ENCODE measurements around the gene MRPS15.
"Not testable (repeated sequence)": the region's sequence is repeated elsewhere in the genome, so short reads cannot be mapped to it uniquely, and the experiment has no call there.

Gene MRPS15

DNA sequence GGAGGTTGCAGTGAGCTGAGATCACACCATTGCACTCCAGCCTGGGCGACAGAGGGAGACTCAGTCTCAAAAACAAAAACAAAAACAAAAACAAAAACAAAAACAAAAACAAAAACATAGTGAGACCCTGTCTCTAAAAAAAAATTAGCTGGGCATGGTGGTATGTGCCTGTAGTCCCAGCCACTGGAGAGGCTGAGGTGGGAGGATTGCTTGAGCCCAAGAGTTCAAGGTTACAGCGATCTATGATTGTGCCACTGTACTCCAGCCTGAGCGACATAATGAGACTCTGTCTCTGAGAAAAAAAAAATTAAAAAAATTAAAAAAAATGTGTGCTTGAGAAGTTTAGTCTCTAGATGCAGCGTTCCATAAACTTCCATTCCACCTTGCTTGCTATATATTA lies 37.7 kb upstream of the MRPS15 start:
- H3K4me3 ChIP-seq (ENCODE audit: low read length in 2 of 2); H3K27me3 ChIP-seq (ENCODE audit: control insufficient read depth in 1 of 2, insufficient read depth in 2 of 2, low read length in 2 of 2); H3K36me3 ChIP-seq (ENCODE audit: control insufficient read depth in 2 of 2, insufficient read depth in 2 of 2, low read length in 2 of 2); H3K27ac ChIP-seq (ENCODE audit: low read length); H3K9ac ChIP-seq (ENCODE audit: low read length in 2 of 2); H3K9me3 ChIP-seq (ENCODE audit: control insufficient read depth in 2 of 2, low read length in 2 of 2); H3K4me1 ChIP-seq (ENCODE audit: control insufficient read depth, insufficient read depth, low read length): not testable (repeated sequence)

DNA sequence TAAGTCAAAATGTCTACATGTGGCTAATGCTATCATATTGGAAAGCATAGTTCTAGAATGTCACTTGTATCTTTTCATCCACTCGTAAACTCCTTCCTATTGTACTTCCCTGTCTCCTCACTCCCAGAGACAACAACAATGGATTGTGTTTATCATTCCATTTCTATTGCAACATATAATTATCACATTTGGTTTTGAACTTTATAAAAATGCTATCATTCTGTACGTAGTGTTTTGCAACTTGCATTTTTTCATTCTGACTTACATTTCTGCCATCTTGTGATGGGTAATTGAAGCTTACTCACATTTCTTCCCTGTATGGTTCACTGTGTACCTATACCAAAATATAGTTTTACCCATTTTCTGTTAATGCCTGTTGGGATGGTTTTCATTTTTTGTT lies 33.0 kb upstream of the MRPS15 start:
- Histone ChIP-seq H3K9me3 (ENCODE audit: control insufficient read depth in 2 of 2, low read length in 2 of 2) (no peaks in the 10 kb centered on the region), H3K4me3 (ENCODE audit: low read length in 2 of 2) (no peak overlapping the region), H3K27me3 (ENCODE audit: control insufficient read depth in 1 of 2, insufficient read depth in 2 of 2, low read length in 2 of 2) (no peaks in the 10 kb centered on the region), H3K27ac (ENCODE audit: low read length) (no peak overlapping the region), H3K36me3 (ENCODE audit: control insufficient read depth in 2 of 2, insufficient read depth in 2 of 2, low read length in 2 of 2) (no peaks in the 10 kb centered on the region), H3K4me1 (ENCODE audit: control insufficient read depth, insufficient read depth, low read length) (no peaks in the 10 kb centered on the region), H3K9ac (ENCODE audit: low read length in 2 of 2) (no peak overlapping the region)

DNA sequence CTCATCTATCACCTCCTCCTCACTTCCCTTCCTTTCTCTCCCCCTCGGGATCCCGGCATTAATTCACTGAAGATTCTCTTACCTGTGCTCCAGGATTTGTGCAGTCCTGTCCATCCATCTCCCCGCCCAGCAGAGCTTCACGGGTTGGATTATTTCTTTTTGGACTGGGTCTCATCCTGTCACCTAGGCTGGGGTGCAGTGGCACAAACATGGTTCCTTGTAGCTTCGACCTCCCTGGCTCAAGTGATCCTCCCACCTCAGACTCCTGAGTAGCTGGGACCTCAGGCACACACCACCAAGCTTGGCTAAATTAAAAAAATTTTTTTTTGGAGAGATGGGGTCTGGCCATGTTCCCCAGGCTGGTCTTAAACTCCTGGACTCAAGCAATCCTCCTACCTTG lies 30.8 kb upstream of the MRPS15 start:
- Histone ChIP-seq H3K27me3 (ENCODE audit: control insufficient read depth in 1 of 2, insufficient read depth in 2 of 2, low read length in 2 of 2) (no peaks in the 10 kb centered on the region), H3K9me3 (ENCODE audit: control insufficient read depth in 2 of 2, low read length in 2 of 2) (no peaks in the 10 kb centered on the region), H3K4me1 (ENCODE audit: control insufficient read depth, insufficient read depth, low read length) (no peaks in the 10 kb centered on the region), H3K36me3 (ENCODE audit: control insufficient read depth in 2 of 2, insufficient read depth in 2 of 2, low read length in 2 of 2) (no peaks in the 10 kb centered on the region), H3K27ac (ENCODE audit: low read length) (no peak overlapping the region), H3K9ac (ENCODE audit: low read length in 2 of 2) (no peak overlapping the region), H3K4me3 (ENCODE audit: low read length in 2 of 2) (no peak overlapping the region)

DNA sequence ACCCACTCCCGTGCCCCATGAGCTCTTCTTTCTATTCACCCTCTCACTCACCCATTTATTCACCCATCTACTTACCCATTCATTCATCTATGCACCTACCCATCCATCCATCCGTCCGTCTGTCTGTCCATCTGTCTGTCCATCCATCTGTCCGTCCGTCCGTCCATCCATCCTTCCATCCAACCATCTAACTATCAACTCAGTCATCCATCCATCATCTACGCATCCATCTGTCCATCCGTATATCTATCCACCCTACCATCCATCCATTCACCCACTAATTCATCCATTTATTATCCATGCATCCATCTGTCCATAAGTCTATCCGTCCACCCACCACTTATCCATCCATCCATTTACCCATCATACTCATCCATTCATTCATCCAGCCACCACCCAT lies 29.3 kb upstream of the MRPS15 start:
- Histone ChIP-seq H3K27me3 (ENCODE audit: control insufficient read depth in 1 of 2, insufficient read depth in 2 of 2, low read length in 2 of 2) (no peaks in the 10 kb centered on the region), H3K4me1 (ENCODE audit: control insufficient read depth, insufficient read depth, low read length) (no peaks in the 10 kb centered on the region), H3K27ac (ENCODE audit: low read length) (no peak overlapping the region), H3K4me3 (ENCODE audit: low read length in 2 of 2) (no peak overlapping the region), H3K9me3 (ENCODE audit: control insufficient read depth in 2 of 2, low read length in 2 of 2) (no peaks in the 10 kb centered on the region), H3K9ac (ENCODE audit: low read length in 2 of 2) (no peak overlapping the region), H3K36me3 (ENCODE audit: control insufficient read depth in 2 of 2, insufficient read depth in 2 of 2, low read length in 2 of 2) (no peaks in the 10 kb centered on the region)

DNA sequence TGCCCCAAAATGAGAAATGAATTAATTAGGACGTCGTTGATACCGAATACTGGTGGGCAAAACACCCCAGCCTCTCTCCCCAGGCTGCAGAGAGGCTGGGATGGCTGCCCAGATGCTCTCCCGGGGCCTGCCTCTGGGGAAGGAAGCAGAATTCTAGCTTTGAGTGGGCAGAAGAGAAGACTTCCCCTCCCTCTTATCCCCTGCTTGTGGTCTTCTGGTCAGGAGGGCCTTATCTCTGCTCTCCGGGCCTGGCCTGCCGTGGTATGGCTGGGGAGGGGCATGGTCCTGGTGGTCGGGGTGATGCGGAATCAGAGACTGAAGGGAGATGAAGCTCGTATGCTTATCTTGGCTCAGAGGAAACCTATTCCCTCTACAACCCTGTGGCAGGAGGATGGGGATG lies 28.3 kb upstream of the MRPS15 start:
- Histone ChIP-seq H3K9ac (ENCODE audit: low read length in 2 of 2) (no peak overlapping the region), H3K4me1 (ENCODE audit: control insufficient read depth, insufficient read depth, low read length) (no peaks in the 10 kb centered on the region), H3K27me3 (ENCODE audit: control insufficient read depth in 1 of 2, insufficient read depth in 2 of 2, low read length in 2 of 2) (peaks cover 0 to 2% of the 10 kb centered on the region in 2 donors), H3K9me3 (ENCODE audit: control insufficient read depth in 2 of 2, low read length in 2 of 2) (no peaks in the 10 kb centered on the region), H3K36me3 (ENCODE audit: control insufficient read depth in 2 of 2, insufficient read depth in 2 of 2, low read length in 2 of 2) (no peaks in the 10 kb centered on the region), H3K4me3 (ENCODE audit: low read length in 2 of 2) (no peak overlapping the region), H3K27ac (ENCODE audit: low read length) (no peak overlapping the region)

DNA sequence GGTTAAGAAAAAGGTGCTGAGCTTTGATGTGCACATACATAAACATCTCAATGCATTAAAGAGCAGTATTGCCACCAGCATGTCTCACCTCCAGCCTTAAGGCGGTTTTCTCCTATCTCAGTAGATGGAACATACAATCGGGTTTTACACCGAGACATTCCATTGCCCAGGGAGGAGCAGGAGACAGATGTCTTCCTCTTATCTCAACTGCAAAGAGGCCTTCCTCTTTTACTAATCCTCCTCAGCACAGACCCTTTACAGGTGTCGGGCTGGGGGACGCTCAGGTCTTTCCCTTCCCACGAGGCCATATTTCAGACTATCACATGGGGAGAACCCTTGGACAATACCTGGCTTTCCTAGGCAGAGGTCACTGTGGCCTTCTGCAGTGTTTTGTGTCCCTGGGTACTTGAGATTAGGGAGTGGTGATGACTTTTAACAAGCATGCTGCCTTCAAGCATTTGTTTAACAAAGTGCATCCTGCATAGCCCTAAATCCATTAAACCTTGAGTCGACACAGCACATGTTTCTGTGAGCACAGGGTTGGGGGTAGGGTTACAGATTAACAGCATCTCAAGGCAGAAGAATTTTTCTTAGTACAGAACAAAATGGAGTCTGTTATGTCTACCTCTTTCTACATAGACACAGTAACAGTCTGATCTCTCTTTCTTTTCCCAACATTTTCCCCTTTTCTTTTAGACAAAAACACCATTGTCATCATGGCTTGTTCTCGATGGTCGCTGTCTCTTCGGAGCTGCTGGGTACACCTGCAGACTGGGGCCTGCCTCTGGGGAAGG lies 25.3 kb upstream of the MRPS15 start:
- H3K4me3 ChIP-seq (ENCODE audit: low read length in 2 of 2); H3K36me3 ChIP-seq (ENCODE audit: control insufficient read depth in 2 of 2, insufficient read depth in 2 of 2, low read length in 2 of 2); H3K4me1 ChIP-seq (ENCODE audit: control insufficient read depth, insufficient read depth, low read length); H3K27ac ChIP-seq (ENCODE audit: low read length); H3K9ac ChIP-seq (ENCODE audit: low read length in 2 of 2); H3K9me3 ChIP-seq (ENCODE audit: control insufficient read depth in 2 of 2, low read length in 2 of 2); H3K27me3 ChIP-seq (ENCODE audit: control insufficient read depth in 1 of 2, insufficient read depth in 2 of 2, low read length in 2 of 2): not testable (repeated sequence)

DNA sequence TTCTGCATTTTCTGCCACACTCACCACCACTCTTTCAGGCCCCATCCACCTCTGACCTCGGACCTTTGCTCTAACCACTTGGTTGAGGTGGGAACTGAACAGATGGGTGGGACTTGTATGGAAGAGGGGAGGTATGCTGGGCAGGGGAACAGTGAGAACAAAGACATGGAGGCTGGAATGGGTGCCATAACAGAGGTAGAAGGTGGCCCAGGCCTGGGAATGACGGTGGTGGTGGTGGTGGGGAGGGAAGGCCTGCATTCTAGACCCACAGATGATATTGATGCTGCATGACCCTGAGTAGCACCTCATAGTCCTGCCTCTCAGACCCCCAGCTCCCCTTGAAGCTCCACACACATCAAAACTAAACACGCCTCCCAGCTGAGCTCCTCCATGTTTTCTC lies 23.7 kb upstream of the MRPS15 start:
- no peak overlapping the region for H3K4me3 ChIP-seq (ENCODE audit: low read length in 2 of 2)
- H3K9me3 ChIP-seq (ENCODE audit: control insufficient read depth in 2 of 2, low read length in 2 of 2): no peaks in the 10 kb centered on the region
- H3K27ac ChIP-seq (ENCODE audit: low read length): no peak overlapping the region
- H3K4me1 ChIP-seq (ENCODE audit: control insufficient read depth, insufficient read depth, low read length): no peaks in the 10 kb centered on the region
- no peaks in the 10 kb centered on the region for H3K36me3 ChIP-seq (ENCODE audit: control insufficient read depth in 2 of 2, insufficient read depth in 2 of 2, low read length in 2 of 2)
- H3K27me3 ChIP-seq (ENCODE audit: control insufficient read depth in 1 of 2, insufficient read depth in 2 of 2, low read length in 2 of 2): peaks cover 0 to 6% of the 10 kb centered on the region in 2 donors
- no peak overlapping the region for H3K9ac ChIP-seq (ENCODE audit: low read length in 2 of 2)

DNA sequence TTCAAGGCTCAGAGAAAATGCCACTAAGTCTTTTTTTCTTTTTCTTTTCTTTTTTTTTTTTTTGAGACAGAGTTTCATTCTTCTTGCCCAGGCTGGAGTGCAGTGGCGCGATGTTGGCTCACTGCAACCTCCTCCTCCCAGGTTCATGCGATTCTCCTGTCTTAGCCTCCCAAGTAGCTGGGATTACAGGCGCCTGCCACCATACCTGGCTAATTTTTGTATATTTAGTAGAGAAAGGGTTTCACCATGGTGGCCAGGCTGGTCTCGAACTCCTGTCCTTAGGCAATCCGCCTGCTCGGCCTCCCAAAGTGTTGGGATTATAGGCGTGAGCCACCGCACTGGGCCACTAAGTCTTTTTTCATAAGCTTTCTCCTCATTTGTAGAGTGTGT lies 23.1 kb upstream of the MRPS15 start:
- not testable (repeated sequence) for H3K4me1 ChIP-seq (ENCODE audit: control insufficient read depth, insufficient read depth, low read length); H3K9ac ChIP-seq (ENCODE audit: low read length in 2 of 2); H3K27ac ChIP-seq (ENCODE audit: low read length); H3K9me3 ChIP-seq (ENCODE audit: control insufficient read depth in 2 of 2, low read length in 2 of 2); H3K27me3 ChIP-seq (ENCODE audit: control insufficient read depth in 1 of 2, insufficient read depth in 2 of 2, low read length in 2 of 2); H3K4me3 ChIP-seq (ENCODE audit: low read length in 2 of 2); H3K36me3 ChIP-seq (ENCODE audit: control insufficient read depth in 2 of 2, insufficient read depth in 2 of 2, low read length in 2 of 2)

DNA sequence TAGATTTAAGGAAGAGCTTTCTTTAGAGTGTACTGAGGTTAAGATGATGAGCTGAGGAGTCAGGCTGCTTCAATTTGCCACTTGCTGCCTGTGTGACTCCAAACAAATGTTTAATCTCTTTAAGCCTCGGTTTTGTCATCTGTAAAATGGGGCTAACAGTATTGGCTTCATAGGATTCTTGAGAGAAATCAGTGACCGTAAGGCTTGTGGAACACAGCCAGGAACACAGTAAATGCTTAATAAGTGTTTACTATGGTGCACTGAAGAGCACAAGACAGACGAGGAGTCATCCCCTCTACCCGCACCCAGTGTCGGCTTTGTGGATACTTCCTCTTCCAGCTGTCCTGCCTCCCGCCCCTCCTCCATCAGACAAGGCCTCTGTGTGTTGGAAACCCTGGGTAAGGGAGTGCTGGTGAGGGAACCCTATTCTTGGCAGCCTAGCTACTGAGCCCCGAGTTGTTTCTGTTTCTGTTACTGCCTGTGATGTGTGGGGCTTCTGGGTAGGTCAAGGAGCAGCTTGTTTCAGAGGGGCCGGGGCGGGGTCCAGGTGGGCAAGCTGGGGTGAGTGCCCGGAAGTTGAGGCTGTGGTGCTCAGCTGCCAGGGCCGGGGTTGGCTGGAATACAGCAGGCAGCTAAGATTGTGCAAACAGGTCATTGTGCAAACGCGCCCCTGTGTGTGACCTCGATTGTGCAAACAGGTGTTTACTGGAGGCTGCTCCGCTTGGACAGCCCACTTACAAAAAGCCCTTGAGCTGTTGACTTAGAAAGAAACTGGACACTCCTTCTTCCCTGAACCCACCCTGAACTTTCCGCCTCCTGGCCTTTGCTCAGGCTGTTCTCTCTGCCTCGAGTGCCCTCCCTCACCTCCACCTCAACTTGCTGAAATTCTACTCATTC lies 22.5 kb upstream of the MRPS15 start:
- Histone ChIP-seq H3K4me3 (ENCODE audit: low read length in 2 of 2) (no peak overlapping the region), H3K9ac (ENCODE audit: low read length in 2 of 2) (no peak overlapping the region), H3K27ac (ENCODE audit: low read length) (no peak overlapping the region), H3K9me3 (ENCODE audit: control insufficient read depth in 2 of 2, low read length in 2 of 2) (no peaks in the 10 kb centered on the region), H3K36me3 (ENCODE audit: control insufficient read depth in 2 of 2, insufficient read depth in 2 of 2, low read length in 2 of 2) (no peaks in the 10 kb centered on the region), H3K27me3 (ENCODE audit: control insufficient read depth in 1 of 2, insufficient read depth in 2 of 2, low read length in 2 of 2) (peaks cover 0 to 6% of the 10 kb centered on the region in 2 donors), H3K4me1 (ENCODE audit: control insufficient read depth, insufficient read depth, low read length) (no peaks in the 10 kb centered on the region)

DNA sequence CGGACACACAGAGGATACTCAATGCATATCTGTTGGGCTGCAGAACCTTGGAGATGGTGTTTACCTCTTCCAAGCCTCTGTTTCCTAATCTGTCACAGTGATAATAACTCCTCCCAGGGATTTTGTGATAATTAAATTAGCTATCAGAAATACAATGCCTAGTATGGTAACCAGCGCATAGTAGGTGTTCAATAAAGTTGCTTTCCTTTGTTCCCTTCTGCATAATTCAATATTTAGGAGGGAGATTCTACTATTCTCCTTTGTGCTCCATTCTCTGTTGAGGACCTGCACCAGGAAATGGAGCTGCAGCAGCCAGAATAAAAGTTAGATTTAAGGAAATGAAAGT lies 21.9 kb upstream of the MRPS15 start:
- H3K4me3 ChIP-seq (ENCODE audit: low read length in 2 of 2): no peak overlapping the region
- peaks cover 0 to 6% of the 10 kb centered on the region in 2 donors for H3K27me3 ChIP-seq (ENCODE audit: control insufficient read depth in 1 of 2, insufficient read depth in 2 of 2, low read length in 2 of 2)
- H3K9me3 ChIP-seq (ENCODE audit: control insufficient read depth in 2 of 2, low read length in 2 of 2): no peaks in the 10 kb centered on the region
- no peak overlapping the region for H3K9ac ChIP-seq (ENCODE audit: low read length in 2 of 2)
- H3K27ac ChIP-seq (ENCODE audit: low read length): no peak overlapping the region
- no peaks in the 10 kb centered on the region for H3K36me3 ChIP-seq (ENCODE audit: control insufficient read depth in 2 of 2, insufficient read depth in 2 of 2, low read length in 2 of 2)
- H3K4me1 ChIP-seq (ENCODE audit: control insufficient read depth, insufficient read depth, low read length): no peaks in the 10 kb centered on the region

DNA sequence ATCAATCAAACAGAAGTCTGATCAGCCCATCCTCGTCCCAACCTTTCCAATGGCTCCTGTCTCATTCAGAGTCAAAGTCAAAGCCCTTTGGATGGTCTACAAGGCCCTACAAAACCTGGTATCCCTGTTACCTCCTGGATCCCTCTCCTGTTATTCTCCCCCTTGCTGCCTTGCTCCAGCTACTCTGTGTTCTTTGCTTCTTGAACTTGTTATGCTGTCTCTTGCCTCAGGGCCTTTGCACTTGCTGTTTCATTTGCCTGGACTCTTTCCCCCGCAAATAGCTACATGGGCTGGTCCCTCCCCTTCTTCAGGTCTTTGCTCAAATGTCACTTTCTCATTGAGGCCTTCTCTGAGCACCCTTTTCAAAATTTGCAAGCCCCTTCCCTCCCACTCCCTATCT lies 19.9 kb upstream of the MRPS15 start:
- H3K4me1 ChIP-seq (ENCODE audit: control insufficient read depth, insufficient read depth, low read length): no peaks in the 10 kb centered on the region
- no peaks in the 10 kb centered on the region for H3K36me3 ChIP-seq (ENCODE audit: control insufficient read depth in 2 of 2, insufficient read depth in 2 of 2, low read length in 2 of 2)
- H3K9me3 ChIP-seq (ENCODE audit: control insufficient read depth in 2 of 2, low read length in 2 of 2): no peaks in the 10 kb centered on the region

More for the DNA sequence above, 19.9 kb upstream of the MRPS15 start:
- Histone ChIP-seq H3K9ac (ENCODE audit: low read length in 2 of 2) (no peak overlapping the region), H3K27ac (ENCODE audit: low read length) (no peak overlapping the region), H3K4me3 (ENCODE audit: low read length in 2 of 2) (no peak overlapping the region), H3K27me3 (ENCODE audit: control insufficient read depth in 1 of 2, insufficient read depth in 2 of 2, low read length in 2 of 2) (peaks cover 0 to 16% of the 10 kb centered on the region in 2 donors)
